ENCODE measurements around the gene KSR2.

DNA sequence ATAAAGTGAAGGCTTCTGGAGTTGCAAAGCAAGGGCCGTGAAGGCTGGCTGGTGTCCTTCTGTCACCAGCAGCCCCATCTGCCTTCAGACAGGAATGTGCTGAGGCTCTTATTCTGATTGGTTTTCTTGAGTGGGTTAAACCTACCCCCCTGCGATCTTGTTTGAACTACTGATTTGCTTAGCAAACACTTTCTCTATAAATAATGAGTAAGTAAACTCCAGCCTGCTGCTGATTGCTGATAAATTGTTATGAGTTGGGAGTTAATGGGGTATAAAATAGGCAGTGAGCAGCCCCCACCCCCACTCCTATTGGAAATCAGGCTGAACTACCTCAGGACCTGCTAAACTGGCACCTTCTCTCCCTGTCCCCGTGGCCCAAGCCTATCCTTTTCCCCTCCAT lies 461.2 kb downstream of the KSR2 start:
- TF ChIP-seq, protein P1, sequence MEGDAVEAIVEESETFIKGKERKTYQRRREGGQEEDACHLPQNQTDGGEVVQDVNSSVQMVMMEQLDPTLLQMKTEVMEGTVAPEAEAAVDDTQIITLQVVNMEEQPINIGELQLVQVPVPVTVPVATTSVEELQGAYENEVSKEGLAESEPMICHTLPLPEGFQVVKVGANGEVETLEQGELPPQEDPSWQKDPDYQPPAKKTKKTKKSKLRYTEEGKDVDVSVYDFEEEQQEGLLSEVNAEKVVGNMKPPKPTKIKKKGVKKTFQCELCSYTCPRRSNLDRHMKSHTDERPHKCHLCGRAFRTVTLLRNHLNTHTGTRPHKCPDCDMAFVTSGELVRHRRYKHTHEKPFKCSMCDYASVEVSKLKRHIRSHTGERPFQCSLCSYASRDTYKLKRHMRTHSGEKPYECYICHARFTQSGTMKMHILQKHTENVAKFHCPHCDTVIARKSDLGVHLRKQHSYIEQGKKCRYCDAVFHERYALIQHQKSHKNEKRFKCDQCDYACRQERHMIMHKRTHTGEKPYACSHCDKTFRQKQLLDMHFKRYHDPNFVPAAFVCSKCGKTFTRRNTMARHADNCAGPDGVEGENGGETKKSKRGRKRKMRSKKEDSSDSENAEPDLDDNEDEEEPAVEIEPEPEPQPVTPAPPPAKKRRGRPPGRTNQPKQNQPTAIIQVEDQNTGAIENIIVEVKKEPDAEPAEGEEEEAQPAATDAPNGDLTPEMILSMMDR (IDR thresholded peaks at IDR 0.05): no peak
- TF ChIP-seq POLR2A (IDR thresholded peaks at IDR 0.05): no peak
